Activated CD8-positive, alpha-beta T cell treated with anti-CD3 and anti-CD28 coated beads for 36 hours (primary cell): ENCODE measurements around the gene NTF3. TPM values are rescaled to one million over a fixed set of nuclear protein-coding genes. Genes with fewer than 3 reads are reported as not detected.

Source experiments
- ATAC-seq: fragments of 200-7000 bp; cut with Tn5 transposase; one replicate; pipeline ENCODE4 v1.10.0; 2021; ENCODE audit warnings: mild to moderate bottlenecking, moderate library complexity
- CTCF ChIA-PET: fragments of 350-600 bp; sonication (Branson Sonifier 250); formaldehyde crosslinking; loops from one replicate; lab custom pipeline; 2021; ENCODE audit warnings: antibody characterized with exemption; lab: Charles Lee
- POLR2A ChIA-PET: fragments of 350-600 bp; sonication (Branson Sonifier 250); formaldehyde crosslinking; loops from one replicate; lab custom pipeline; 2021; ENCODE audit warnings: antibody characterized with exemption; lab: Charles Lee
- DNase-seq: peaks from one replicate; pipeline ENCODE4 v3.0.0-alpha.2; 2020
- H3K27ac Mint-ChIP-seq: one replicate; pipeline ENCODE4 v1.8.0; 2021; ENCODE audit warnings: mild to moderate bottlenecking, mixed read lengths
- H3K27me3 Mint-ChIP-seq: one replicate; pipeline ENCODE4 v1.8.0; 2021; ENCODE audit warnings: mixed read lengths
- H3K36me3 Mint-ChIP-seq: one replicate; pipeline ENCODE4 v1.8.0; 2021; ENCODE audit warnings: low read depth, mixed read lengths
- H3K4me1 Mint-ChIP-seq: one replicate; pipeline ENCODE4 v1.8.0; 2021; ENCODE audit warnings: low read depth, mixed read lengths
- H3K4me3 Mint-ChIP-seq: one replicate; pipeline ENCODE4 v1.8.0; 2021; ENCODE audit warnings: mild to moderate bottlenecking, moderate library complexity, mixed read lengths
- H3K9me3 Mint-ChIP-seq: one replicate; pipeline ENCODE4 v1.8.0; 2021; ENCODE audit warnings: mixed read lengths
- intact Hi-C: fragments of 100-400 bp; cut with micrococcal nuclease; formaldehyde crosslinking; loops from one replicate; pipeline ENCODE4 v1.10.0; 2022
- total RNA-seq, 2 experiments: library from RNA; stranded (reverse); gene quantifications; one replicate each; pipeline ENCODE4 v1.2.3, GENCODE V29; 2021
- TF ChIP-seq, protein P1 (sequence below): fragments of 200-600 bp; IDR thresholded peaks from one replicate; pipeline ENCODE4 v1.8.0; 2022; ENCODE audit warnings: antibody characterized with exemption, mild to moderate bottlenecking

The NTF3 gene
- total RNA-seq, 2 experiments from 2014 or later = not detected

DNA sequence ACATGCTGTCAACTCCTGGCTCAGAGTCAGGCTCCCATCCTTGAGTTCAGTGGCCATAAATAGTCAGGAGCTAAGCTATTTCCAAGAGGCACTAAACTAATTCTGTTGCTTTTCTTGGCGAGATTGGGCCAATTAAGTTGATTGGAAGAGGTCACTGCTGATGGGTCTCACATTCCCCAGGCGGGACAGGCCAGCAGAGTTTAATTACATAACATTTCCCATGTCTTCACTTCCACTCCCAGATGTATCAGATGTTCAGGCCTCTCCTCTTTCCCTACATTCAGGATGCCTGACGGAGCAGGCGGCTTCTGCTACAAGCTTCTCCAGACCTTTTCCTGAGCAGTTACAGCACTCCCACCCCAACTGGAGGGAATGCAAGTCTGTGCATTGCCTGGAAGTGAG, 5.3 kb downstream of the NTF3 start:
- Mint-ChIP-seq H3K4me3 (no peak overlapping the region), H3K9me3 (no peaks in the 10 kb centered on the region), H3K4me1 (peaks cover 3% of the 10 kb centered on the region), H3K27me3 (peaks cover 19% of the 10 kb centered on the region), H3K36me3 (no peaks in the 10 kb centered on the region), H3K27ac (no peak overlapping the region)
- TF ChIP-seq, protein P1, sequence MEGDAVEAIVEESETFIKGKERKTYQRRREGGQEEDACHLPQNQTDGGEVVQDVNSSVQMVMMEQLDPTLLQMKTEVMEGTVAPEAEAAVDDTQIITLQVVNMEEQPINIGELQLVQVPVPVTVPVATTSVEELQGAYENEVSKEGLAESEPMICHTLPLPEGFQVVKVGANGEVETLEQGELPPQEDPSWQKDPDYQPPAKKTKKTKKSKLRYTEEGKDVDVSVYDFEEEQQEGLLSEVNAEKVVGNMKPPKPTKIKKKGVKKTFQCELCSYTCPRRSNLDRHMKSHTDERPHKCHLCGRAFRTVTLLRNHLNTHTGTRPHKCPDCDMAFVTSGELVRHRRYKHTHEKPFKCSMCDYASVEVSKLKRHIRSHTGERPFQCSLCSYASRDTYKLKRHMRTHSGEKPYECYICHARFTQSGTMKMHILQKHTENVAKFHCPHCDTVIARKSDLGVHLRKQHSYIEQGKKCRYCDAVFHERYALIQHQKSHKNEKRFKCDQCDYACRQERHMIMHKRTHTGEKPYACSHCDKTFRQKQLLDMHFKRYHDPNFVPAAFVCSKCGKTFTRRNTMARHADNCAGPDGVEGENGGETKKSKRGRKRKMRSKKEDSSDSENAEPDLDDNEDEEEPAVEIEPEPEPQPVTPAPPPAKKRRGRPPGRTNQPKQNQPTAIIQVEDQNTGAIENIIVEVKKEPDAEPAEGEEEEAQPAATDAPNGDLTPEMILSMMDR = no peak
- intact Hi-C loops = no loop called here
- ChIA-PET POLR2A (interaction anchor here (1.0 kb wide), 1 partner anchor 39 kb away, joined by 4 read pairs; no protein-coding TSS in a partner anchor), CTCF (no interaction called here)
- no peak for ATAC-seq
- no peak for DNase-seq

DNA sequence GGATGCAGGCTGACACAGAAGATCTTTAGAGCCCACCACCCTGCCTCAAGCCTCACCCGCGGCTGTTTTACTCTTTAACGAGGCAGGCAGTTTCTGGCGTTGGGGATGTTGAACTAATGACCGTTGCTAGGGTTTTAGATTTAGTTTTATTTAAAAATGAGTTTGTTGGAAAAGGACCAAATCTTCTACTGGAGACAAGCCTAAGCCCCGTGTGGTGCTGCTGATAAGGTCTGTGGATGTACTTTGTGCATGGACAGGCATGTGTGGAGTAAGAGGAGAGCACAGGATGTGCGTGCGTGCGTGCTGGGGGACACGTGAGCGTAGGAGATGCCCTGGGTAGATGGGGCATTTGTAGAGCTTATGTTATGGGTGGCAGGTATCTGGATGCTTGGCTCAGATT, 5.7 kb downstream of the NTF3 start:
- intact Hi-C loops = no loop called here
- TF ChIP-seq, protein P1 = no peak
- no peak overlapping the region for H3K4me3 Mint-ChIP-seq
- H3K9me3 Mint-ChIP-seq = no peaks in the 10 kb centered on the region
- no peak overlapping the region for H3K27ac Mint-ChIP-seq
- ChIA-PET POLR2A (interaction anchor here (1.0 kb wide), 1 partner anchor 39 kb away, joined by 4 read pairs; no protein-coding TSS in a partner anchor), CTCF (no interaction called here)
- H3K36me3 Mint-ChIP-seq = no peaks in the 10 kb centered on the region
- ATAC-seq (no peak), DNase-seq (no peak)
- peaks cover under 1% of the 10 kb centered on the region for H3K4me1 Mint-ChIP-seq
- H3K27me3 Mint-ChIP-seq = peaks cover 16% of the 10 kb centered on the region

DNA sequence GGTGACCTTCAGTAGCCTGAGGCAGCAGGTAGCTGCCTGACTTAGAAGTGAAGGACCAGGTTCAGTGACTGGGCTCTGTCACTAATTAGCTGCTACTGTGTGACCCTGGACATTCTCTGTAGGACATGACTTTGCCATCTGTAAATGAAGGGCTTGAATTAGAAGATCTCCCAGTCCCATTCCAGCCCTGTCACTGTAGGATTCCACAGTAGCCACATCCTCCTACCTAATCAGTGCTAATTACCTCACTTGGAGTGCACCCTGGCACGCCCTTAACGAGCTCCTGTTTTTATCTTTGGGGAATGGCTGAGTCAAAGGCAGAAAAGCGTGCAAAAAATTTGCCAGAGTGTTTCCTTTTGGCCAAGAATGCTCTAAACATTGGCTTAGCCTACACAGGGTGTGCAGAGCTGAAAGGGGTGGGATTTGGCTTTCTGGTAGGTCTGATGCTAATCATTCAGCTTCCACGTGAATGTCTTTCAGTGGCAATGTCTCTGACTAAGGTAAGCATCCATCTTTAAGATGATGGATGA, 6.8 kb downstream of the NTF3 start:
- no peak for ATAC-seq
- intact Hi-C loops = no loop called here
- POLR2A ChIA-PET = no interaction called here

DNA sequence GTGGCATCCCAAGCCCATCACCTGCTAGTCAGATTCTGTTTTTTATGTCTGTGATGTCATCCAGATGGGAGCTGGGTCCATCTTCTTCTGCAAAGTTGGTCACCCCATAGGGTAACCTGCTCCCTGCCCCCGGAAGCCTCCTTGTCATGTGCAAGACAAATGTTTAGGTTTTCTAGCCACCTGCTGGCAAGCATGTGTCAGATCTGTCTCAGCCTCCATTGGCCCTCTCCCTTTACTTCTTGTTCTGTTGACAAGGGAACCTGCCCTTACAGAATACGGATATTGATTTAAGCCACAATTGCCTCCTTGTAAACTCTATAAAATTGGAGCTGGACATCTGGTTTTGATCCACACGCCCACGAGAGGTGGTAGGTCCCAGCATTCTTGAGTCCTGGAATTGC, 7.5 kb downstream of the NTF3 start:
- Mint-ChIP-seq H3K4me3 (no peak overlapping the region), H3K4me1 (no peaks in the 10 kb centered on the region), H3K36me3 (no peaks in the 10 kb centered on the region), H3K27ac (no peak overlapping the region), H3K9me3 (no peaks in the 10 kb centered on the region), H3K27me3 (peaks cover 22% of the 10 kb centered on the region)
- ChIA-PET CTCF (no interaction called here), POLR2A (no interaction called here)
- TF ChIP-seq, protein P1 = no peak
- ATAC-seq (no peak), DNase-seq (no peak)
- intact Hi-C loops = no loop called here

More for the DNA sequence above, 6.8 kb downstream of the NTF3 start:
- Mint-ChIP-seq H3K9me3 (no peaks in the 10 kb centered on the region), H3K4me1 (no peaks in the 10 kb centered on the region), H3K36me3 (no peaks in the 10 kb centered on the region), H3K27me3 (peaks cover 18% of the 10 kb centered on the region), H3K4me3 (no peak overlapping the region), H3K27ac (no peak overlapping the region)
- CTCF ChIA-PET = no interaction called here
- no peak for DNase-seq
- TF ChIP-seq, protein P1 = no peak

DNA sequence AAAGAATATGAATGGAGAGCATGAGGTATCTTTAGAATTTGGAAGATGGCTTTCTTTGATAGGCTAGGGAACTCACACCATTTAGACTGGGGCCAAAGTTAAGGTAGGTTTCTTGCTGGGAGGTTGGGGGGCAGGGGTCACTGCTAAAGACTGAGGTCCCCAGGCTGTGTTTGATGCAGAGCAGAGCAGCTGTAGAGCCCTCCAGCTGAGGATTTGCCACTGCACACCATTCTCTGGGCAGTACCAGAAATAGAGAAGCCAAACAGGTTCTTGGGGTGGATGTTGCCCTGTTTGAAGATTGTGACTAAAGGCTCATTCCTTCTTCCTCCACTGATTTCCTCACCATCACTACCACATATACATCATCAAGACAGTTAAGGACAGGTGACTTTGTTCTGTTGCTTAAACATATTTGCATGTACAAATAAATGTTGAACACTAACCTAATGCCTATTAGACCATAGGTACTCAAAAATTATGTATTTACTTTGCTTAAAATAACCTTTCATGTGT, 7.9 kb downstream of the NTF3 start:
- Mint-ChIP-seq H3K27me3 (peaks cover 22% of the 10 kb centered on the region), H3K4me1 (no peaks in the 10 kb centered on the region), H3K36me3 (no peaks in the 10 kb centered on the region), H3K9me3 (no peaks in the 10 kb centered on the region), H3K4me3 (no peak overlapping the region), H3K27ac (no peak overlapping the region)
- TF ChIP-seq, protein P1 = no peak
- ATAC-seq = no peak
- ChIA-PET POLR2A (no interaction called here), CTCF (no interaction called here)
- DNase-seq = no peak
- intact Hi-C loops = loop anchor here (10.0 kb wide), 1 partner anchor 235 kb away; no protein-coding TSS in a partner anchor
